Body of pancreas (tissue), 4 donors: ENCODE data around the gene AGBL4.

Experiments
- POLR2A ChIP-seq, 3 donors: fragments of 450-650 bp; IDR thresholded peaks; one replicate each; pipeline ENCODE4 v1.6.1; 2016; ENCODE audit warnings: antibody characterized with exemption in 3 of 3, mild to moderate bottlenecking in 2 of 3
- TF ChIP-seq, protein P1 (sequence below), 7 experiments: fragments of 450-650 bp in 4 of 7; fragments of 200-600 bp in 3 of 7; sonication (generic) in 3 of 7; IDR thresholded peaks; one replicate each; pipeline ENCODE4 v1.5.1; 2016 to 2019; ENCODE audit warnings: antibody characterized with exemption in 7 of 7

DNA sequence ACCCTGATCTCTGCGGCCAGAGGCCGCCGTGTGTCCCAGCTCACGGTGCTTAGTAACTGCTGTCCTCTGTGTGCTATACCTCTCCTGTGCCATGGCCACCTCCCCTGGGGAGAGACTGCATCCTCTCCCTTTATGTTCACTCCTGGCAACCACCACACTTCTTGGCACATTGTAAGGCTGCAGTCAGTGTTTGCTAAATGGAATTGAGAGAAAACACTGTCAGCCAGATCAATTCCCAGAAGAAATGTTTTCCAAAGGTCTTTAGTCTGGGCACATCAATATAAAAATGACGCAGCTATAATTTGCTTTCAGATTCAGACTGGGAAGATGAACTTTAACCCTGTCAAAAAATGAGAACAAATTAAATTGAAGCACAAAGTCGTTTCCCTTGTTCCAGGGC, 1343.9 kb downstream of the AGBL4 start:
- no peak for TF ChIP-seq POLR2A (IDR thresholded peaks at IDR 0.05)
- TF ChIP-seq, protein P1, sequence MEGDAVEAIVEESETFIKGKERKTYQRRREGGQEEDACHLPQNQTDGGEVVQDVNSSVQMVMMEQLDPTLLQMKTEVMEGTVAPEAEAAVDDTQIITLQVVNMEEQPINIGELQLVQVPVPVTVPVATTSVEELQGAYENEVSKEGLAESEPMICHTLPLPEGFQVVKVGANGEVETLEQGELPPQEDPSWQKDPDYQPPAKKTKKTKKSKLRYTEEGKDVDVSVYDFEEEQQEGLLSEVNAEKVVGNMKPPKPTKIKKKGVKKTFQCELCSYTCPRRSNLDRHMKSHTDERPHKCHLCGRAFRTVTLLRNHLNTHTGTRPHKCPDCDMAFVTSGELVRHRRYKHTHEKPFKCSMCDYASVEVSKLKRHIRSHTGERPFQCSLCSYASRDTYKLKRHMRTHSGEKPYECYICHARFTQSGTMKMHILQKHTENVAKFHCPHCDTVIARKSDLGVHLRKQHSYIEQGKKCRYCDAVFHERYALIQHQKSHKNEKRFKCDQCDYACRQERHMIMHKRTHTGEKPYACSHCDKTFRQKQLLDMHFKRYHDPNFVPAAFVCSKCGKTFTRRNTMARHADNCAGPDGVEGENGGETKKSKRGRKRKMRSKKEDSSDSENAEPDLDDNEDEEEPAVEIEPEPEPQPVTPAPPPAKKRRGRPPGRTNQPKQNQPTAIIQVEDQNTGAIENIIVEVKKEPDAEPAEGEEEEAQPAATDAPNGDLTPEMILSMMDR (IDR thresholded peaks at IDR 0.05) = no peak
